Endothelial cell of umbilical vein (primary cell): ENCODE results near the gene NLRP13. TPM values are rescaled to one million over a fixed set of nuclear protein-coding genes. Genes with fewer than 3 reads are reported as not detected.

Source experiments
- BruUV-seq: library from RNA; stranded (reverse); fragments of 400-500 nt; replicated peaks from 2 replicates; lab custom pipeline; 2021; lab: Mats Ljungman, UMichigan
- CTCF ChIA-PET: fragments of 300-600, 350-600 bp; sonication (Branson Sonifier 250); formaldehyde crosslinking; loops from one replicate; lab custom pipeline; 2021; ENCODE audit warnings: antibody characterized with exemption, inconsistent platforms; lab: Charles Lee
- POLR2A ChIA-PET: fragments of 300-600, 350-600 bp; sonication (Branson Sonifier 250); formaldehyde crosslinking; loops from one replicate; lab custom pipeline; 2021; ENCODE audit warnings: antibody characterized with exemption, inconsistent platforms; lab: Charles Lee
- DNase-seq: peaks from one replicate; pipeline ENCODE4 v3.0.0-alpha.2; 2011; ENCODE audit warnings: low read depth, low spot score
- FAIRE-seq: peaks from 2 replicates; lab custom pipeline; 2011; peaks lifted over from hg19 to GRCh38; lab: Jason Lieb, UNC
- H2AFZ ChIP-seq: 2 replicates; pipeline ENCODE4 v1.6.0; 2012; ENCODE audit warnings: low read depth, low read length, control low read depth, inconsistent platforms
- H3K27ac ChIP-seq: 2 replicates; pipeline ENCODE4 v1.5.1; 2011; ENCODE audit warnings: low read depth, mild to moderate bottlenecking, control low read depth, low read length, moderate library complexity; ENCODE audit not compliant: insufficient read depth
- H3K27me3 ChIP-seq, 2 experiments: 2 replicates each; pipeline versions ENCODE4 v1.6.0 to v1.6.1; 2011; ENCODE audit warnings: low read length in 2 of 2, mixed read lengths in 1 of 2; ENCODE audit not compliant: control insufficient read depth in 2 of 2, insufficient read depth in 2 of 2
- H3K36me3 ChIP-seq, 2 experiments: 2 replicates in 1 of 2; 3 replicates in 1 of 2; pipeline ENCODE4 v1.5.1; 2011; ENCODE audit warnings: low read length in 2 of 2, mild to moderate bottlenecking in 1 of 2, moderate library complexity in 1 of 2; ENCODE audit not compliant: control insufficient read depth in 2 of 2, insufficient read depth in 2 of 2; ENCODE audit errors: extremely low read depth in 1 of 2
- H3K4me1 ChIP-seq: 3 replicates; pipeline ENCODE4 v1.5.1; 2011; ENCODE audit warnings: mild to moderate bottlenecking, low read length; ENCODE audit not compliant: control insufficient read depth, insufficient read depth; ENCODE audit errors: extremely low read depth
- H3K4me2 ChIP-seq: 2 replicates; pipeline ENCODE4 v1.6.1; 2011; ENCODE audit warnings: low read length, control low read depth, mixed read lengths; ENCODE audit not compliant: insufficient read depth
- H3K4me3 ChIP-seq, 3 experiments: fragments of 200-600 bp in 1 of 3; sonication (generic), shearing (Covaris generic) in 1 of 3; replicated peaks in 1 of 3; 2 replicates each; pipeline ENCODE4 v1.5.1; 2011 to 2016; ENCODE audit warnings: control low read depth in 3 of 3, low read length in 3 of 3, mild to moderate bottlenecking in 2 of 3, inconsistent platforms in 1 of 3, low read depth in 1 of 3, moderate library complexity in 1 of 3; ENCODE audit not compliant: insufficient read depth in 1 of 3
- H3K79me2 ChIP-seq: 2 replicates; pipeline ENCODE4 v1.6.0; 2012; ENCODE audit warnings: low read length, inconsistent platforms; ENCODE audit not compliant: control insufficient read depth, insufficient read depth
- H3K9ac ChIP-seq: replicated peaks from 2 replicates; pipeline ENCODE3; 2011; ENCODE audit warnings: low read length, control low read depth; ENCODE audit not compliant: insufficient read depth; ENCODE audit errors: extremely low read depth
- H3K9me1 ChIP-seq: replicated peaks from 3 replicates; pipeline ENCODE4 v1.6.0; 2011; ENCODE audit warnings: mild to moderate bottlenecking, low read length; ENCODE audit not compliant: control insufficient read depth, insufficient read depth; ENCODE audit errors: extremely low read depth
- H3K9me3 ChIP-seq: replicated peaks from 2 replicates; pipeline ENCODE4 v1.5.1; 2012; ENCODE audit warnings: low read length, inconsistent platforms; ENCODE audit not compliant: control insufficient read depth, insufficient read depth
- H4K20me1 ChIP-seq: replicated peaks from 2 replicates; pipeline ENCODE3; 2011; ENCODE audit warnings: mild to moderate bottlenecking, low read length; ENCODE audit not compliant: control insufficient read depth, insufficient read depth; ENCODE audit errors: extremely low read depth
- EZH2 ChIP-seq: IDR thresholded peaks from 2 replicates; pipeline ENCODE4 v1.6.1; 2012; ENCODE audit warnings: borderline replicate concordance, low read depth, mild to moderate bottlenecking, moderate library complexity, low read length, inconsistent platforms; ENCODE audit not compliant: severe bottlenecking
- FOS ChIP-seq: IDR thresholded peaks from 2 replicates; pipeline ENCODE4 v1.6.1; 2011; ENCODE audit warnings: mild to moderate bottlenecking, low read length, moderate library complexity, borderline replicate concordance; ENCODE audit not compliant: insufficient read depth
- GATA2 ChIP-seq: IDR thresholded peaks from 2 replicates; pipeline ENCODE4 v1.7.0; 2011; ENCODE audit warnings: low read depth, mild to moderate bottlenecking, moderate library complexity, mixed read lengths, low read length; ENCODE audit not compliant: insufficient read length, insufficient read depth
- JUN ChIP-seq: IDR thresholded peaks from 2 replicates; pipeline ENCODE4 v1.6.1; 2011; ENCODE audit warnings: borderline replicate concordance, low read depth; ENCODE audit not compliant: insufficient read length, insufficient read depth
- MYC ChIP-seq: IDR thresholded peaks from one replicate; pipeline ENCODE4 v1.6.1; 2011; ENCODE audit warnings: mild to moderate bottlenecking, low read depth, low read length
- POLR2A ChIP-seq: IDR thresholded peaks from 2 replicates; pipeline ENCODE4 v1.6.1; 2012; ENCODE audit warnings: low read depth, mild to moderate bottlenecking, control low read depth, low read length
- POLR2AphosphoS5 ChIP-seq: IDR thresholded peaks from 2 replicates; pipeline ENCODE4 v1.6.1; 2012; ENCODE audit warnings: low read depth, mild to moderate bottlenecking, control low read depth, low read length, moderate library complexity; ENCODE audit not compliant: insufficient read depth
- dilution Hi-C: fragments of 300-500 bp; cut with MboI; formaldehyde crosslinking; loops from one replicate; pipeline ENCODE4 v1.15.0; 2019; ENCODE audit warnings: low sequenced_read_pairs; ENCODE audit not compliant: extremely low pct_ligation_motif_present
- intact Hi-C: fragments of 100-400 bp; cut with micrococcal nuclease; formaldehyde crosslinking; loops from one replicate; pipeline ENCODE4 v1.10.0; 2022
- polyA plus RNA-seq, 4 experiments: library from polyadenylated mRNA; depleted of rRNA in 3 of 4; stranded (reverse) in 3 of 4; unstranded in 1 of 4; fragments of >200 nt; gene quantifications; 2 replicates each; pipeline versions ENCODE4 v1.2.1 to v1.2.3, GENCODE V29; 2011 to 2012; ENCODE audit warnings: missing spikeins in 1 of 4
- total RNA-seq: library from RNA; stranded (reverse); gene quantifications from 2 replicates; pipeline ENCODE4 v1.2.3, GENCODE V29; 2021
- TF ChIP-seq, protein P1 (sequence below), 2 donors: IDR thresholded peaks; 1 replicate in 1 of 2; 2 replicates in 1 of 2; pipeline ENCODE4 v1.5.1; 2011; ENCODE audit warnings: low read length in 2 of 2, mild to moderate bottlenecking in 2 of 2, moderate library complexity in 2 of 2, control low read depth in 1 of 2, inconsistent platforms in 1 of 2, low read depth in 1 of 2; ENCODE audit not compliant: insufficient read depth in 1 of 2; ENCODE audit errors: extremely low read depth in 1 of 2
- TF ChIP-seq, protein P2 (sequence below): IDR thresholded peaks from 2 replicates; pipeline ENCODE4 v1.6.1; 2011; ENCODE audit not compliant: insufficient read depth, insufficient read length

NLRP13 gene
- total and polyA plus RNA-seq, 2 donors (not counting 3 experiments of a cell fraction or from before 2014, with no cell fraction given), result not detected

DNA sequence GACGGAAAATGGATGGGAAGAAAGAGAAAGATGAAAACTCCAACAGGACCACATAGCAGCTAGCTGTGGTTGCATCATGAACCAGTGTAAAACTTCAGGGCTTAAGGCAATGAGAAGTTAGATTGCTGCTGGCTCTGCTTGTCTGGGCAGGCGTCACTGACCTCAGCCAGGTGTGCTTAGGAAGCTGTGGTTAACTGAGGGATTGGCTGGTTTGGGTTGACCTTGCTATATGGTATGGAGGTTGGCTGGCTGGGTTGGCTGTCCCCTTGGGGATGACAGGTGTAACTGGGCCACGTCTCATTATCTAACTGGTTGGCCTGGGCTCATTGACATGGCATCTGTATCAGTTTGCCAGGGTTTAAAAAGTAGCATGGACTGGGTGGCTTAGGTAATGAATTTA lies 54.9 kb downstream of the NLRP13 start:
- no TSS peak for BruUV-seq
- POLR2A ChIA-PET, result no interaction called here
- H3K9me3 ChIP-seq, result peaks cover 7% of the 10 kb centered on the region

More for the DNA sequence above, 54.9 kb downstream of the NLRP13 start:
- dilution Hi-C loops (no loop called here), intact Hi-C loops (no loop called here)
- CTCF ChIA-PET, result no interaction called here
- no peak overlapping the region for H3K9ac ChIP-seq
- no peak overlapping the region for H2AFZ ChIP-seq
- no peaks in the 10 kb centered on the region for H4K20me1 ChIP-seq
- TF ChIP-seq POLR2AphosphoS5, result no peak
- no peak for TF ChIP-seq EZH2
- no peak for TF ChIP-seq JUN
- TF ChIP-seq FOS, result no peak
- no peak for TF ChIP-seq POLR2A
- TF ChIP-seq, protein P1, sequence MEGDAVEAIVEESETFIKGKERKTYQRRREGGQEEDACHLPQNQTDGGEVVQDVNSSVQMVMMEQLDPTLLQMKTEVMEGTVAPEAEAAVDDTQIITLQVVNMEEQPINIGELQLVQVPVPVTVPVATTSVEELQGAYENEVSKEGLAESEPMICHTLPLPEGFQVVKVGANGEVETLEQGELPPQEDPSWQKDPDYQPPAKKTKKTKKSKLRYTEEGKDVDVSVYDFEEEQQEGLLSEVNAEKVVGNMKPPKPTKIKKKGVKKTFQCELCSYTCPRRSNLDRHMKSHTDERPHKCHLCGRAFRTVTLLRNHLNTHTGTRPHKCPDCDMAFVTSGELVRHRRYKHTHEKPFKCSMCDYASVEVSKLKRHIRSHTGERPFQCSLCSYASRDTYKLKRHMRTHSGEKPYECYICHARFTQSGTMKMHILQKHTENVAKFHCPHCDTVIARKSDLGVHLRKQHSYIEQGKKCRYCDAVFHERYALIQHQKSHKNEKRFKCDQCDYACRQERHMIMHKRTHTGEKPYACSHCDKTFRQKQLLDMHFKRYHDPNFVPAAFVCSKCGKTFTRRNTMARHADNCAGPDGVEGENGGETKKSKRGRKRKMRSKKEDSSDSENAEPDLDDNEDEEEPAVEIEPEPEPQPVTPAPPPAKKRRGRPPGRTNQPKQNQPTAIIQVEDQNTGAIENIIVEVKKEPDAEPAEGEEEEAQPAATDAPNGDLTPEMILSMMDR (IDR thresholded peaks at IDR 0.05; ENCODE audit: extremely low read depth in 1 of 2, insufficient read depth in 1 of 2, low read depth in 1 of 2, low read length in 2 of 2), result no peak
- no peak for TF ChIP-seq GATA2
- TF ChIP-seq, protein P2, sequence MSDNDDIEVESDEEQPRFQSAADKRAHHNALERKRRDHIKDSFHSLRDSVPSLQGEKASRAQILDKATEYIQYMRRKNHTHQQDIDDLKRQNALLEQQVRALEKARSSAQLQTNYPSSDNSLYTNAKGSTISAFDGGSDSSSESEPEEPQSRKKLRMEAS, result no peak
- TF ChIP-seq MYC, result no peak
- no peaks in the 10 kb centered on the region for H3K36me3 ChIP-seq
- no peak overlapping the region for H3K4me3 ChIP-seq
- H3K27me3 ChIP-seq, result no peaks in the 10 kb centered on the region
- no peak overlapping the region for H3K4me2 ChIP-seq
- DNase-seq (no peak), FAIRE-seq (no peak)
- H3K9me1 ChIP-seq, result no peaks in the 10 kb centered on the region
- no peaks in the 10 kb centered on the region for H3K4me1 ChIP-seq
- no peaks in the 10 kb centered on the region for H3K79me2 ChIP-seq
- no peak overlapping the region for H3K27ac ChIP-seq
